Measurements from ENCODE around the gene SLC10A6. TPM values are rescaled to one million over a fixed set of nuclear protein-coding genes. Genes with fewer than 3 reads are reported as not detected.

The SLC10A6 gene
- total RNA-seq, 1 experiment from 2014 or later: not detected

GRCh38 chr4:86816501-86817273 lies 32.5 kb downstream of the SLC10A6 start:
- in situ Hi-C loops (cut with HindIII; ENCODE audit: low pct_unique_long_range_greater_than_20kb, low sequenced_read_pairs): no loop called here
- no peak for DNase-seq (ENCODE audit: low read depth)

- no peak for DNase-seq (ENCODE audit: low read depth)
- in situ Hi-C loops (cut with HindIII; ENCODE audit: low pct_unique_long_range_greater_than_20kb, low sequenced_read_pairs): no loop called here
Measured at GRCh38 chr4:86815653-86816052, 33.5 kb downstream of the SLC10A6 start.

- DNase-seq (ENCODE audit: low read depth): no peak
- in situ Hi-C loops (cut with HindIII; ENCODE audit: low pct_unique_long_range_greater_than_20kb, low sequenced_read_pairs): no loop called here
Measured at GRCh38 chr4:86810847-86811246, 38.3 kb downstream of the SLC10A6 start.

DNA sequence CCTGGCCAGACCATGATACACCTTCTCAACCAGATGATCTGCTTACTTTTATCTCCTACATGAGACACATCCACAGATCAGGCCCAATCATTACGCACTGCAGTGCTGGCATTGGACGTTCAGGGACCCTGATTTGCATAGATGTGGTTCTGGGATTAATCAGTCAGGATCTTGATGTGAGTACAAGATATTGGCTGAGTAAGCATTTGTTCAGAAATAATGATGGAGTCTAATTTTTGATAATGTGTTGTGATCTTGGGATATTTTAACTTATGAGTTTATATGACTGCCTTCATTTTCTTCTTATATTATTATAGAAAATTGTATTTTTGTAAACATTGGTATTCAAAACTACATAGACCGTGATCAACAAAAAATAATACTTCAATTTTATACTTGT lies 39.4 kb downstream of the SLC10A6 start:
- in situ Hi-C loops (cut with HindIII; ENCODE audit: low pct_unique_long_range_greater_than_20kb, low sequenced_read_pairs): no loop called here
- DNase-seq (ENCODE audit: low read depth): no peak

DNA sequence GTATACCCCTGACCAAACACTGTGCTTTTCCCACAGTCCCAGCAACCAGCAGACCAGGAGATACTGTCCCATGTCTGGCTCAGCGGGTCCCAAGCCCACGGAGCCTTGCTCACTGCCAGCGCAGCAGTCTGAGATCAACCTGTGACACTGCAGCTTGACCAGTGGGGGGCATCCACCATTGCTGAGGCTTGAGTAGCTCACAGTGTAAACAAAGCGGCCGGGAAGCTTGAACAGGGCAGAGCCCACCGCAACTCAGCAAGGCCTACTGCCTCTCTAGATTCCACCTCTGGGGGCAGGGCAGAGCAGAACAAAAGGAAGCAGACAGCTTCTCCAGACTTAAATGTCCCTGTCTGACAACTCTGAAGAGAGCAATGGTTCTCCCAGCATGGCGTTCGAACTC lies 58.1 kb downstream of the SLC10A6 start:
- in situ Hi-C loops (cut with HindIII; ENCODE audit: low pct_unique_long_range_greater_than_20kb, low sequenced_read_pairs): no loop called here
- no peak for DNase-seq (ENCODE audit: low read depth)

GRCh38 chr4:86788826-86789225 lies 60.4 kb downstream of the SLC10A6 start:
- in situ Hi-C loops (cut with HindIII; ENCODE audit: low pct_unique_long_range_greater_than_20kb, low sequenced_read_pairs): no loop called here
- no peak for DNase-seq (ENCODE audit: low read depth)

- no peak for DNase-seq (ENCODE audit: low read depth)
- in situ Hi-C loops (cut with HindIII; ENCODE audit: low pct_unique_long_range_greater_than_20kb, low sequenced_read_pairs): no loop called here
Measured at GRCh38 chr4:86778175-86778574, 71.0 kb downstream of the SLC10A6 start.

- in situ Hi-C loops (cut with HindIII; ENCODE audit: low pct_unique_long_range_greater_than_20kb, low sequenced_read_pairs): no loop called here
Measured at GRCh38 chr4:86775061-86775460, 74.1 kb downstream of the SLC10A6 start.

More at GRCh38 chr4:86775061-86775460, 74.1 kb downstream of the SLC10A6 start:
- DNase-seq (ENCODE audit: low read depth): no peak

Other genes with a start within 250 kb of the SLC10A6 start
- 1.6 and 5.6 TPM in 2 replicates for gene C4orf36, start 43.0 kb upstream of the SLC10A6 start, total RNA-seq (2014; rRNA removed; shearing (Covaris generic); ENCODE audit: low replicate concordance)
- gene AFF1, start 85.6 kb upstream of the SLC10A6 start, total RNA-seq (2014; rRNA removed; shearing (Covaris generic); ENCODE audit: low replicate concordance): 6.8 and 14.8 TPM in 2 replicates